DND-41 (cell line): Measurements from ENCODE around the gene APC2.
"Not testable (repeated sequence)": the region's sequence is repeated elsewhere in the genome, so short reads cannot be mapped to it uniquely, and the experiment has no call there.

Source experiments
- ATAC-seq: fragments of 200-7000 bp; cut with Tn5 transposase; 3 replicates; pipeline ENCODE4 v1.9.1; 2021; ENCODE audit warnings: low read depth; ENCODE audit not compliant: insufficient read depth
- DNase-seq: peaks from one replicate; pipeline ENCODE4 v3.0.0-alpha.2; 2020
- H2AFZ ChIP-seq: 2 replicates; pipeline ENCODE4 v1.6.0; 2012; ENCODE audit warnings: low read depth, low read length
- H3K27ac ChIP-seq: 2 replicates; pipeline ENCODE4 v1.5.1; 2012; ENCODE audit warnings: low read length, inconsistent platforms
- H3K27me3 ChIP-seq: fragments of 200-600 bp; sonication (generic); 2 replicates; pipeline ENCODE4 v1.6.0; 2012; ENCODE audit warnings: low read length, mild to moderate bottlenecking, inconsistent platforms; ENCODE audit not compliant: insufficient read depth, poor library complexity
- H3K36me3 ChIP-seq: 2 replicates; pipeline ENCODE4 v1.5.1; 2012; ENCODE audit warnings: low read length, inconsistent platforms; ENCODE audit not compliant: insufficient read depth
- H3K4me1 ChIP-seq: 2 replicates; pipeline ENCODE4 v1.5.1; 2012; ENCODE audit warnings: mild to moderate bottlenecking, low read length; ENCODE audit not compliant: insufficient read depth
- H3K4me2 ChIP-seq: 2 replicates; pipeline ENCODE4 v1.6.0; 2012; ENCODE audit warnings: mild to moderate bottlenecking, moderate library complexity, low read length, inconsistent platforms; ENCODE audit not compliant: insufficient read depth
- H3K4me3 ChIP-seq, 2 experiments: fragments of 200-600 bp in 1 of 2; shearing (Covaris generic) in 1 of 2; 2 replicates each; pipeline ENCODE4 v1.5.1; 2012 to 2016; ENCODE audit warnings: inconsistent platforms in 2 of 2, low read length in 2 of 2, mild to moderate bottlenecking in 2 of 2, low read depth in 1 of 2, moderate library complexity in 1 of 2
- H3K79me2 ChIP-seq: 2 replicates; pipeline ENCODE4 v1.6.0; 2012; ENCODE audit warnings: low read length, inconsistent platforms; ENCODE audit not compliant: insufficient read depth
- H3K9ac ChIP-seq: 2 replicates; pipeline ENCODE4 v1.6.0; 2012; ENCODE audit warnings: low read depth, mild to moderate bottlenecking, inconsistent platforms, low read length, moderate library complexity
- H3K9me3 ChIP-seq: 2 replicates; pipeline ENCODE4 v1.5.1; 2012; ENCODE audit warnings: low read length, moderate library complexity, mild to moderate bottlenecking, inconsistent platforms; ENCODE audit not compliant: insufficient read depth, severe bottlenecking
- H4K20me1 ChIP-seq: 2 replicates; pipeline ENCODE4 v1.6.0; 2012; ENCODE audit warnings: low read length; ENCODE audit not compliant: insufficient read depth
- CTCF ChIP-seq: IDR thresholded peaks from 2 replicates; pipeline ENCODE4 v1.5.1; 2012; ENCODE audit warnings: borderline replicate concordance, low read length, moderate library complexity, mild to moderate bottlenecking; ENCODE audit not compliant: poor library complexity, severe bottlenecking; ENCODE audit errors: extremely low read depth
- EZH2 ChIP-seq: IDR thresholded peaks from 3 replicates; pipeline ENCODE4 v1.6.1; 2012; ENCODE audit warnings: borderline replicate concordance, low read depth, mild to moderate bottlenecking, moderate library complexity, low read length, inconsistent platforms; ENCODE audit not compliant: severe bottlenecking

Gene APC2

GRCh38 chr19:1514986-1515721 lies 65.2 kb downstream of the APC2 start:
- H3K9me3 ChIP-seq, result no peaks in the 10 kb centered on the region
- no peak overlapping the region for H3K9ac ChIP-seq
- ATAC-seq, result no peak
- no peaks in the 10 kb centered on the region for H3K4me1 ChIP-seq
- TF ChIP-seq CTCF (no peak), EZH2 (no peak)
- H3K27ac ChIP-seq, result no peak overlapping the region
- DNase-seq, result no peak
- H2AFZ ChIP-seq, result no peak overlapping the region
- no peaks in the 10 kb centered on the region for H3K27me3 ChIP-seq
- no peak overlapping the region for H3K4me3 ChIP-seq
- no peaks in the 10 kb centered on the region for H3K36me3 ChIP-seq
- no peaks in the 10 kb centered on the region; the same call in 1 of the 2 replicates for H4K20me1 ChIP-seq
- H3K4me2 ChIP-seq, result no peak overlapping the region
- no peaks in the 10 kb centered on the region for H3K79me2 ChIP-seq

- DNase-seq (no peak), ATAC-seq (no peak)
- TF ChIP-seq EZH2 (no peak), CTCF (no peak)
Observed at GRCh38 chr19:1516395-1516753, 66.5 kb downstream of the APC2 start.

GRCh38 chr19:1518471-1518870 lies 68.5 kb downstream of the APC2 start:
- Histone ChIP-seq H3K36me3 (no peaks in the 10 kb centered on the region), H4K20me1 (no peaks in the 10 kb centered on the region; the same call in 1 of the 2 replicates), H3K4me2 (no peak overlapping the region), H3K4me1 (no peaks in the 10 kb centered on the region), H3K9ac (no peak overlapping the region), H3K4me3 (no peak overlapping the region), H3K27ac (no peak overlapping the region), H3K9me3 (no peaks in the 10 kb centered on the region), H3K79me2 (no peaks in the 10 kb centered on the region), H2AFZ (no peak overlapping the region), H3K27me3 (no peaks in the 10 kb centered on the region)
- no peak for DNase-seq
- ATAC-seq, result no peak
- TF ChIP-seq CTCF, result no peak

More at GRCh38 chr19:1516395-1516753, 66.5 kb downstream of the APC2 start:
- Histone ChIP-seq H3K4me1 (no peaks in the 10 kb centered on the region), H3K4me3 (no peak overlapping the region), H3K27ac (no peak overlapping the region), H3K79me2 (no peaks in the 10 kb centered on the region), H3K36me3 (no peaks in the 10 kb centered on the region), H3K4me2 (no peak overlapping the region), H2AFZ (no peak overlapping the region), H4K20me1 (no peaks in the 10 kb centered on the region; the same call in 1 of the 2 replicates), H3K27me3 (no peaks in the 10 kb centered on the region), H3K9me3 (no peaks in the 10 kb centered on the region), H3K9ac (no peak overlapping the region)

GRCh38 chr19:1519802-1520201 lies 69.9 kb downstream of the APC2 start:
- H3K4me1 ChIP-seq, result not testable (repeated sequence)

More at GRCh38 chr19:1519802-1520201, 69.9 kb downstream of the APC2 start:
- not testable (repeated sequence) for H3K36me3 ChIP-seq, H3K9me3 ChIP-seq, H2AFZ ChIP-seq, H3K27me3 ChIP-seq, H3K4me2 ChIP-seq, H3K9ac ChIP-seq, H3K27ac ChIP-seq, H3K4me3 ChIP-seq, H4K20me1 ChIP-seq, DNase-seq, H3K79me2 ChIP-seq, ATAC-seq
